8988T (cell line): ENCODE measurements around the gene WNT3A.
"Not testable (repeated sequence)": the region's sequence is repeated elsewhere in the genome, so short reads cannot be mapped to it uniquely, and the experiment has no call there.

ENCODE experiments used
- DNase-seq: peaks from one replicate; pipeline ENCODE4 v3.0.0; 2011

The WNT3A gene

GRCh38 chr1:228013131-228013934, 6.5 kb downstream of the WNT3A start:
- DNase-seq, result peak; percentile 15

- peak; percentile 35 for DNase-seq
Measured at GRCh38 chr1:228013935-228014930, 7.4 kb downstream of the WNT3A start.

DNA sequence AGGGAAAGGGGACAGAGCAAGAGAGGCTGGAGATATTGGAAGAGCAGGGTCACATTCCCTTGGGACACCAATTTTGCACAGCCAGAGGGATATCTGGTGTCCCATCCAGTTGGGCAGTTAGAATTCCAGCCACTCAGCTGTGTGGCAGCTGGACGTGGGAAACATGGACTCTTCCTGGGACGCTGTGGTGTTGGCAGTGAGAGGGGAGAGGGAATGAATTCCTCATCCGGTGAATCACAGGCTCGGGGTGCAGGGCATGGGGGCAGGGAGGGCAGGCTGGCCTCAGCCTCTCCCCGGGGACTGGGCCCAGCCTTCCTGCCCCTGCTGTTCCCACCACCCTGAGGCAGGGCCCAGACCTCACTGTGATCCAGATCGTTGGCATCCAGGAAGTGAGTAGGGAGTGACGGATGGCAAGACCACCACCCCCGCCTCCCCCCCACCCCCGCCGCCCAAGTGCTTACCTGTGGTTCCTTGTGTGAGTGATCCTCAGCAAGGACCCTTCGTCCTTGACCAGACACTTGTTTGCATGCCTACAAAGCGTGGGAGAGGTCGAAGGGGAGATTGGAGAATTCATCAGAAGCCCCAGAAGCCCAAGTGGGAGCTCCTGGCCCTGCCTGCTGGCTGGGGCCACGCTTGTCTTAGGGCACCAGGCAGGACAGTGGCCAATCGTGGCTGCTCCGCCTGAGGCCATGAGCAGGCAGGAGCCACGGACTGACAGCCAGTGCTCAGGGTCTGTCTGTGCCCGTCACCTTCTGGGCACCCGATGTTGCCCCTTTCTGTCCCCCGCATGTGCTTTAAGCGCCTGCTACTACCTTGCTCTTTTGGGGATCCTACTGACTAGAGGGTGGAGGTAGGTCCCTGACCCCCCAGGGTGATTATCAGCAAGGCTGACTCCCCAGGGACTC, 8.7 kb downstream of the WNT3A start:
- DNase-seq, result peak; percentile 73

- DNase-seq, result no peak
Measured at GRCh38 chr1:228016181-228016510, 9.3 kb downstream of the WNT3A start.

- DNase-seq, result no peak
Measured at GRCh38 chr1:228016653-228017355, 10.0 kb downstream of the WNT3A start.

DNA sequence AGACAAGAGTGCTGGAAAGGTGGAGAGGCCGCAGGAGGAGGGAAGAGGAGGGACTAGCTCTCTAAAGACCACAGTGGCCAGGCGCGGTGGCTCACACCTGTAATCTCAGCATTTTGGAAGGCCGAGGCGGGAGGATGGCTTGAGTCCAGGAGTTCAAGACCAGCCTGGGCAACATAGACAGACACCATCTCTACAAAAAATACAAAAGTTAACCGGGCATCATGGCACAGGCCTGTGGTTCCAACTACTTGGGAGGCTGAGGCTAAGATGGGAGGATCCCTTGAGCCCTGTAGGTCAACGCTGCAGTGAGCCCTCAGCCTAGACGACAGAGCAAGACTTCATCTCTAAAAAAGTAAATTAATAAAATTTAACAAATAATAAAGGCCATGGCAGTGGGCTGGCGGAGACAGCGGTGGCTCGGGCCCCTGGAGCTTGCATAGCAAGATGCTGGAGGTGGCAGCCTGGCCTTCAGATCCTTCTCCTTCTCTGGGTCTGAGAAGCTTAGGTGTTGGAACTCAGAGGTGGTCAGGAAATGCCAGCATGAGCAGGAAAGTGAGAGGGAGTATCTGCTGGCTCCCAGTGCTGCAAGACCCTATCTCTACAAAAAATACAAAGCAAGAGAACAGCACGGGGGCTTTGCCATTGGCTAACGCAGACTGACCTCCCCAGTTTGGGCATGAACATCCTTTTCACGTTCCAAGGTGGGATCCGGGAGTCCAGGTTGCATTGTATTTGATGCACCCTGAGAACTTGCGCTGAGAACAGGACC, 10.7 kb downstream of the WNT3A start:
- no peak for DNase-seq

DNA sequence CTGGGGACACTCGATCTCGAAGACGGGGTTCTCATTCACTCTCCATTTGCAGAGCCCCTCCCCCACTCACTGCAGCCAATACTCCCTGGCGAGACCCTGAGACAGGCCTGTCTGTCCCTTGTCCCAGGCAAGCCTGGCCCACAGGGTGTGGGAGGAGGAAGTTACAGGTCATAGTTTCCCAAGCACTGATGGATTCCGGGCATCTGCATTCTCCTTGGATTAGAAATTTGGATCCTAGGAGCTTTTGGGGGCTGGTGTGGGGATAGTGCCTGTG, 11.3 kb downstream of the WNT3A start:
- DNase-seq, result no peak

GRCh38 chr1:228018961-228019721, 12.3 kb downstream of the WNT3A start:
- no peak for DNase-seq

DNA sequence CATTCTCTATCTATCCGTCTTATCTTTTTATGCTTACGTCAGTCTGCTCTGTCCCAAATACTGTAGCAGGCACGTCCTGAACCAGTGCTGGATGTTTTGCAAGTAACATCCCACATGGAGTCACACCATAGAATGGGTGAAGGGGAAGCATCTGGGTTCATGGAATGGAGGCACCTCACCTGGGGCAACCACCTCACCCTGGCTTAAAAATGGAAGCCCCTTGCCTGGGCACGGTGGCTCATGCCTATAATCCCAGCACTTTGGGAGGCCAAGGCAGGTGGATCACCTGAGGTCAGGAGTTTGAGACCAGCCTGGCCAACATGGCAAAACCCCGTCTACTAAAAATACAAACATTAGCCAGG, 12.9 kb downstream of the WNT3A start:
- DNase-seq, result not testable (repeated sequence)

DNA sequence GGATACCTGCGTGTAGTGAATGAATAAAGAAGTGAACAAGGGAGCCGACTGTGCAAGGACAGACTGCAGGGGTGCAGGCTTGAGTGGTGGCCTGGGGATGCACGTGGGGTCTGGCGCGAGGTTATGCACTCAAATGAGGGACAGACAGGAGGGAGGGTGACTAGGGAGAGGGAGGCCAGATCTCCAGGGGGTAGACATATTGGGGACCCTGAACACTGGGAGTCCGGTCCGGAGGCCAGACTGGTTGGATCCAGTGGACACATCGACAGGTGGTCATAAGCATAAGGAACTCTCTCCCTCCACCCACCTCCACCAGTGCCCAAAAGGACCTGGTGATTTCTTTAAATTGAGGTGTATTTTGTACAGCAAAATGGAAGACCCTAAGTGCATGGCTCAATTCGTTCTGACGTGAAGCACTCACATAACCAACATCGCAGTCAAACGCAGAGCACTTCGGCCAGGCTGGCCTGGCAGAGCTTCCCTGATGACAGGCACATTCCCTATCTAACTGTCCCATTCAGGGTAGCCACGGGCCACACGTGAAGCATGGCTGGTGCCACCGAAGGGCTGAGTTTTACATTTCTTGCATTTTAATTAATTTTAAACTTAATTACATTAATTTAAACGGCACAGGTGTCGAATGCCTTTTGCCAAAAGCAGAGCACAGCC, 14.0 kb downstream of the WNT3A start:
- DNase-seq, result no peak

- DNase-seq, result no peak
Measured at GRCh38 chr1:228021355-228022030, 14.7 kb downstream of the WNT3A start.

DNA sequence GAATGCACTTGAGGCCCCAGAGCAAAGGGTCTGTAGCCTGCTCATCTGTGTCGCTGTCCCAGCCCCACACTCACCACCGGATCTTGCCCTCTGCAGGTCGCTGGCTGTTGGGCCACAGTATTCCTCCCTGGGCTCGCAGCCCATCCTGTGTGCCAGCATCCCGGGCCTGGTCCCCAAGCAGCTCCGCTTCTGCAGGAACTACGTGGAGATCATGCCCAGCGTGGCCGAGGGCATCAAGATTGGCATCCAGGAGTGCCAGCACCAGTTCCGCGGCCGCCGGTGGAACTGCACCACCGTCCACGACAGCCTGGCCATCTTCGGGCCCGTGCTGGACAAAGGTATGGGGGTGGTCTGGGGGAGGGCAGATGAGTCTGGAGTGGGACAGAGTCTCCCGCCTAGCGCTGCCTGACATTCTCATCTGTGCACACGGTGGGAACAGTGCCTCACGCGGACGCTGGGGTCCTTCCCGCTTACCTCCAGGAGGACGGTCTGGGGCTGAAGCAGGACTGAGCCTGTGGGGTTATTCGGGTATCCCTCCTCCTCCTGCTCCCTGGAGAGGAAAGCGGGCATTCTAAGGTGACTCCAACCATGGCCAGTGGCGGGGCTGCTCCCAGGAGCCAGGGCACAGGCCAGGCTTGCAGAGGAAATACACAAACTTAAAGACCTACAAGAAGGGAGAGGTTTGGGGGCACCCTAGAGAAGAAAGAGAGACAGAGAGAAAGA, 15.9 kb downstream of the WNT3A start:
- no peak for DNase-seq

GRCh38 chr1:228023294-228023639, 16.5 kb downstream of the WNT3A start:
- no peak for DNase-seq

DNA sequence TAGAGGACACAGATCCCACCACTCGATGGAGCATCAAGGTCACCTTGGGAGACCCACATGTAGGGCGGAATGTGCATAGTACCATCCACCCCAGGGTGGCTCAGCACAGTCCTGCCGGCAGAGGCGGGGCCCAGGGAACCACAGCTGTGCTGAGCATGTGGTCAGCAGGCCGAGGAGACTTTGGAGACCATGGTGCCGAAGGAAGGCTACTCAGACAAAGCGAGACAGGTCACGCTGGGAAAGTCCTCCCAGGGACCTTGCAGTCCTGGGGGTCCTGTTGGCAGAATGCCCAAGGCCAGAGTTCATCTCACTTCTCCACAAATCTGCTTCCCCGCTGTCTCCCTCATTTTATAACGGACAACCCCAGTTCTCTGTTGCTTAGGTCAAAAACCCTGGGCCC, 22.5 kb downstream of the WNT3A start:
- DNase-seq, result no peak

- no peak for DNase-seq
Measured at GRCh38 chr1:228030451-228031201, 23.8 kb downstream of the WNT3A start.

- no peak for DNase-seq
Measured at GRCh38 chr1:228031276-228031995, 24.6 kb downstream of the WNT3A start.

GRCh38 chr1:228032041-228032440, 25.2 kb downstream of the WNT3A start:
- no peak for DNase-seq

GRCh38 chr1:228033376-228033775, 26.6 kb downstream of the WNT3A start:
- DNase-seq, result no peak
